Stimulated activated naive B cell treated with anti-CD40 and anti-IgM and Interleukin-4, amounts not matched to agents 10 μg/mL and 1 μg/mL and 100 μg/mL, for 72 hours (primary cell): ENCODE results near the gene TMEM42.

Experiments
- ATAC-seq, 2 donors: fragments of 150-1000 bp; cut with Tn5 transposase; replicated peaks; 2 replicates each; pipeline ENCODE4 v1.10.0; 2021; ENCODE audit warnings: moderate library complexity in 1 of 2
- DNase-seq: peaks from one replicate; pipeline ENCODE4 v3.0.0; 2021
- H3K27ac Mint-ChIP-seq: one replicate; pipeline ENCODE4 v1.8.0; 2022; ENCODE audit warnings: mild to moderate bottlenecking, mixed read lengths
- H3K27me3 Mint-ChIP-seq, 2 donors: one replicate each; pipeline ENCODE4 v1.8.0; 2022; ENCODE audit warnings: mixed read lengths in 2 of 2
- H3K36me3 Mint-ChIP-seq, 2 donors: one replicate each; pipeline ENCODE4 v1.8.0; 2022; ENCODE audit warnings: mixed read lengths in 2 of 2, mild to moderate bottlenecking in 1 of 2
- H3K4me1 Mint-ChIP-seq, 2 donors: one replicate each; pipeline ENCODE4 v1.8.0; 2022; ENCODE audit warnings: mixed read lengths in 2 of 2, mild to moderate bottlenecking in 1 of 2
- H3K4me3 Mint-ChIP-seq, 2 donors: one replicate each; pipeline ENCODE4 v1.8.0; 2022; ENCODE audit warnings: mild to moderate bottlenecking in 2 of 2, mixed read lengths in 2 of 2, moderate library complexity in 1 of 2
- H3K9me3 Mint-ChIP-seq, 2 donors: one replicate each; pipeline ENCODE4 v1.8.0; 2022; ENCODE audit warnings: mixed read lengths in 2 of 2, mild to moderate bottlenecking in 1 of 2

TMEM42 gene

DNA sequence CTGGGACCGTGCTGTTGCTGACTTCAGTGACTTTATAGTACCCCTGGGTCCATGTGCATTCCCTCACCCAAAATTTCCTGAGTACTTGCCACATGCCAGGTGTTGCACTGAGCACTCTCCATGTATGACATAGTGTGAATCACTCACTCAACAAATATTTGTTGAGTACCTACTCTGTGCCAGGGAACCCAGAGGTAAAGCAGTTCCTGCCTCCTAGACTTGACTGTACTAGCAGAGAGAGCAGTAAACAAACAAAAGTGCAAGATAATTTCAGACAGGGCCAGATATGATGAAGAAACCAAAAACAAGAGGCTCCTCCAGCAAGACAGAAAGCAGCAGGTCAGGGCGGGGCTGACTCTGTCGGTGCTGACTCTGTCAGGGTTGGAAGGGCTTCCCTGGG is 24.8 kb downstream of the TMEM42 start:
- Mint-ChIP-seq H3K27ac (no peak overlapping the region), H3K4me1 (peaks cover 4 to 5% of the 10 kb centered on the region in 2 donors)
- no peak for ATAC-seq

DNA sequence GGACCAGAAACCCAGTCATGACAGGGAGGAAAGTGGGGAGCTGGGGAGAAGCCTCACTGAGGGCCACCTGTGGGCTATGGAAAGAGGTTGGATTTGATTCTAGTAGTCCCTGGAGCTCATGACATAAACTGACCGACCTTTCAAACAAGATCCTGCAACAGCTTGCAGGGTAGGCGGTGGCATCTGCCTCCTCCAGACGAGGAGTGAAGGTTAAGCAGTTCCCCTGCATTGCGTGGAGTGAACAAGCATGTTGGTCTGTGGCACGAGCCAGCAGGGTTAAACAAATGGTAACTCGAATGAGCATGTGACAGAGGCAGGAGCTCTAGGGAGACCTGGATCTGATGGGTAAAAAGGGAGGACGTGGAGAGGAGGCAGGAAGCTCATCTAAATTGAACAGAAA is 25.4 kb downstream of the TMEM42 start:
- Mint-ChIP-seq H3K4me3 (no peak overlapping the region), H3K4me1 (peaks cover 4 to 5% of the 10 kb centered on the region in 2 donors), H3K27ac (no peak overlapping the region), H3K9me3 (peaks cover 0 to 1% of the 10 kb centered on the region in 2 donors), H3K36me3 (no peaks in the 10 kb centered on the region), H3K27me3 (peaks cover 26 to 34% of the 10 kb centered on the region in 2 donors)
- DNase-seq (no peak), ATAC-seq (no peak)

More for the DNA sequence above, 24.8 kb downstream of the TMEM42 start:
- Mint-ChIP-seq H3K27me3 (peaks cover 26 to 34% of the 10 kb centered on the region in 2 donors), H3K36me3 (no peaks in the 10 kb centered on the region), H3K9me3 (peaks cover 0 to 1% of the 10 kb centered on the region in 2 donors), H3K4me3 (no peak overlapping the region)
- no peak for DNase-seq

- Mint-ChIP-seq H3K27ac (no peak overlapping the region), H3K4me3 (no peak overlapping the region), H3K9me3 (peaks cover 0 to 3% of the 10 kb centered on the region in 2 donors), H3K36me3 (no peaks in the 10 kb centered on the region), H3K27me3 (peaks cover 13 to 15% of the 10 kb centered on the region in 2 donors), H3K4me1 (peaks cover 4 to 5% of the 10 kb centered on the region in 2 donors)
- DNase-seq (no peak), ATAC-seq (no peak)
Observed at GRCh38 chr3:44890258-44890657, 28.5 kb downstream of the TMEM42 start.

DNA sequence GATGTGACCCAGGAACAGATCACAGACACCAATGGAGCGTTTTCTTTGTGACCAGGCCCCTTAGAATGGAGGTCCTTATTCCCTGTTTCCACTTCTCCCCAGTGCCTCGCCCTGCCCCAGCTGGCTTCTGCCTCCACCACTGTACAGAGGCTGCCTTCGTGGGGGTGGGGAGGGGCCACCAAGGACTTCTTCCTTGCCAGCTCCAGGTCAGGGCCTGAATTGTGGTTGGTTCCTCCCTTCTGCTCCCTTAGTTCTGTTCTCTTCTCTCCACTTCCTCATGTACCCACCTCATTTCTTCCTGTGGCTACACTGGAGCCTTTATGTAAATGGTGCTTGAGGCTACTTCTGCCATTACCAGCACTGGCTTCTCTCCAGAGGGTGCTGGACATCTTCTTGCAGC is 29.1 kb downstream of the TMEM42 start:
- peaks cover 4 to 5% of the 10 kb centered on the region in 2 donors for H3K4me1 Mint-ChIP-seq
- H3K27ac Mint-ChIP-seq, result no peak overlapping the region
- ATAC-seq, result no peak
- peaks cover 0 to 3% of the 10 kb centered on the region in 2 donors for H3K9me3 Mint-ChIP-seq
- peaks cover 7 to 11% of the 10 kb centered on the region in 2 donors for H3K27me3 Mint-ChIP-seq
- H3K36me3 Mint-ChIP-seq, result no peaks in the 10 kb centered on the region
- no peak for DNase-seq
- no peak overlapping the region for H3K4me3 Mint-ChIP-seq

DNA sequence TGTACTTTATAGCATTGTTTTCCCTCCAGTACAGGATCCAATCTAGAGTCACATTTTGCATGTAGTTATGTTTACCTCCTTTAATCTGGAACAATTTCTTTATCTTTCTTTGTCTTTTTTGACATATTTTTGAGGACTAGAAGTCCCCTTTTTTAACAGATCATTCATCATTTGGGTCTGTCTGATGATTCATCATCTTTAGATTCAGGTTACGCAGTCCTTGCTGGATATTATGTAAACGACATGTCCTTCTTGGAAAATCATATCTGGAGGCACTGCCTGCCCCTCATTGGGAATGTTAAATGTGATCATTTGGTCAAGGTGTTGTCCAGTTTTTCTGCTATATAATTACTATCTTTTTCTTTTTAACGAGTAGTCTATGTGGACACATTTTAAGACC is 31.0 kb downstream of the TMEM42 start:
- H3K36me3 Mint-ChIP-seq, result no peaks in the 10 kb centered on the region

DNA sequence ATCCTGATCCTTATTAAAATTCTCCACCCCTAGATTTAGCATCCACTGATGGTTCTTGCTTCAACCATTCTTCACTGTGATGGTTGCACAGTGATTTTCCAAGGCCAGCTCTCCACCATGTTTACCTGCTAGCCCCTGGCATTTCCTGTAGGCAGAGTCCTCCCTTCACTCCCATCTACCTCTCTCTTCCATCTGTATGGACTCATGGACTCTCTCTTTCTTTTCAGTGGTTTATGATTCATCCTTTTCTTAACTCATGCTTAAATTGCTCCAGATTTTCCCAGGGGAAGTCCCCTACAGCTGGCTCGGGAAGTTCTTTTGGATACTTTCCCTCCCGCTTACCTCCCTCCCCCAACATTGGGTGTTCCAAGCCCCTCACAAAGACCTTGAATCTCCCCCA is 31.4 kb downstream of the TMEM42 start:
- Mint-ChIP-seq H3K4me1 (peaks cover 4 to 5% of the 10 kb centered on the region in 2 donors), H3K36me3 (no peaks in the 10 kb centered on the region), H3K27me3 (peaks cover 0 to 3% of the 10 kb centered on the region in 2 donors), H3K4me3 (no peak overlapping the region), H3K9me3 (peaks cover 0 to 3% of the 10 kb centered on the region in 2 donors), H3K27ac (no peak overlapping the region)
- no peak for ATAC-seq
- no peak for DNase-seq

More for the DNA sequence above, 31.0 kb downstream of the TMEM42 start:
- H3K4me3 Mint-ChIP-seq, result no peak overlapping the region
- peaks cover 0 to 3% of the 10 kb centered on the region in 2 donors for H3K27me3 Mint-ChIP-seq
- H3K4me1 Mint-ChIP-seq, result peaks cover 4 to 5% of the 10 kb centered on the region in 2 donors
- DNase-seq (no peak), ATAC-seq (no peak)
- peaks cover 0 to 3% of the 10 kb centered on the region in 2 donors for H3K9me3 Mint-ChIP-seq
- no peak overlapping the region for H3K27ac Mint-ChIP-seq

GRCh38 chr3:44894485-44894884 is 32.8 kb downstream of the TMEM42 start:
- ATAC-seq (no peak), DNase-seq (no peak)
- no peak overlapping the region for H3K27ac Mint-ChIP-seq
- H3K27me3 Mint-ChIP-seq, result peaks cover 8 to 13% of the 10 kb centered on the region in 2 donors
- H3K9me3 Mint-ChIP-seq, result peaks cover 0 to 3% of the 10 kb centered on the region in 2 donors
- H3K36me3 Mint-ChIP-seq, result no peaks in the 10 kb centered on the region
- no peak overlapping the region for H3K4me3 Mint-ChIP-seq
- H3K4me1 Mint-ChIP-seq, result peaks cover 4 to 5% of the 10 kb centered on the region in 2 donors

DNA sequence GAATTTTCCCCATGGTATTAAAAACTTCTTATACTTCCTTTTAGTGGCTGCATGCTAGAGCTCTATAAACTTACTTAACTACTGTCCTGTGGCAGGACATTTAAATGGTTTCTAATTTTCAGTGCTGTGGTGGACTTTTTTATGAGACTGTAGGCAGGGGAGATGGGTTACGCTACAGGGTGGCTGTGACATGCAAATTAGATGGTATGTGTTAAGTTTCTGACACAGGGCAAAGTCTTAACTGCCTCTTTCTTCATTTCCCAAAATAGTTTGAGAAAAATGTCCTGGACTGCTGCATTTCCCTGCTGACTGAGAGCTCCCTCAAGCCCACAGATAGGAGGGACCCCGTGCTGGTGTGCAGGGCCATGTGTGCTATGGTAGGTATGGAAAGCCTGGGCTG is 34.7 kb downstream of the TMEM42 start:
- Mint-ChIP-seq H3K27ac (no peak overlapping the region), H3K4me3 (no peak overlapping the region), H3K36me3 (no peaks in the 10 kb centered on the region), H3K27me3 (peaks cover 24 to 29% of the 10 kb centered on the region in 2 donors), H3K9me3 (peaks cover 0 to 1% of the 10 kb centered on the region in 2 donors), H3K4me1 (no peaks in the 10 kb centered on the region)
- no peak for ATAC-seq
- DNase-seq, result no peak

- Mint-ChIP-seq H3K4me1 (no peaks in the 10 kb centered on the region), H3K27me3 (peaks cover 21 to 37% of the 10 kb centered on the region in 2 donors), H3K9me3 (no peaks in the 10 kb centered on the region), H3K27ac (no peak overlapping the region), H3K4me3 (no peak overlapping the region), H3K36me3 (no peaks in the 10 kb centered on the region)
- DNase-seq (no peak), ATAC-seq (peak in 1 of 2 donors; percentile 29)
Observed at GRCh38 chr3:44899683-44900367, 38.1 kb downstream of the TMEM42 start.

GRCh38 chr3:44902628-44903027 is 40.9 kb downstream of the TMEM42 start:
- ATAC-seq (no peak), DNase-seq (no peak)
- no peak overlapping the region for H3K4me3 Mint-ChIP-seq
- peaks cover 0 to 4% of the 10 kb centered on the region in 2 donors for H3K36me3 Mint-ChIP-seq
- H3K9me3 Mint-ChIP-seq, result peaks cover 3 to 7% of the 10 kb centered on the region in 2 donors
- no peak overlapping the region for H3K27ac Mint-ChIP-seq
- no peaks in the 10 kb centered on the region for H3K4me1 Mint-ChIP-seq
- peaks cover 28 to 37% of the 10 kb centered on the region in 2 donors for H3K27me3 Mint-ChIP-seq

DNA sequence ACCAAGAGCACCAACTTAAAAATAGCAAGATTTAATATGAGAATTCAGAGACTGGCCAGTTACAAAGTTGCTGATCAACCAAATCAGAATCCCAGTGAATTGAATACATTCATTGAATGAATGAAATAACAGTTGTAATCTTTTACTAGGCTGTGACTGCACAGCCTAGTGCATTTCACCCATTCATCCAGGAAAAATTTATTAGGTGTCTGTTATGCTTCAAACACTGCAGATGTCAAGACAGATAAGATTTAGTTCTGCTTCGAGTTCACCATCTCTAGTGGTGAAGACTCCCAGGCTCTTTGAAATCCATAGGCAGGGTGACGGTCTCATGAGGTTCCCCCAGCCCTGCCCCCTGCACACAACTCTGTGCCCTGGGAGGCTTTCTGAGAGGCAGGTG is 41.6 kb downstream of the TMEM42 start:
- Mint-ChIP-seq H3K9me3 (peaks cover 3 to 8% of the 10 kb centered on the region in 2 donors), H3K27ac (no peak overlapping the region), H3K4me1 (no peaks in the 10 kb centered on the region), H3K27me3 (peaks cover 35% of the 10 kb centered on the region in 2 donors), H3K36me3 (peaks cover 0 to 4% of the 10 kb centered on the region in 2 donors), H3K4me3 (no peak overlapping the region)
- ATAC-seq, result no peak
- DNase-seq, result no peak

DNA sequence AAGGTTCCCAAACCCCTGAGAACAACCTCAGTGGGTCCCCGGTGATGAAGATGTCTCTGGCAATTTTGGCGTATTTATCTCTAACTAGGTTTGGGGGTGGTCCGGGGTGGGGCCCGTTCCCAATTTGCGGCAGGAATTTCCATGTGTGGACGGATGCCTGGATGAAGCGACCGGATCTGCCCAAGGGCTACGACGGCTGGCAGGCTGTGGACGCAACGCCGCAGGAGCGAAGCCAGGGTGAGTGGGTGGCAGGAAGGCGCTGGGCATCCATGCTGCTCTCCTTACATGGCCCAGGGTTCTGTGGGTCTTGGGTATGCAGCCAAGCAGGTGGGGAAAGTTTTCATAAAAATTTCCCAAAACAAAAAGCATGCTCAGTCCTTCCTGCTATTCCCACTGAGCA is 42.0 kb downstream of the TMEM42 start:
- DNase-seq, result no peak
- no peak overlapping the region for H3K4me3 Mint-ChIP-seq
- H3K27ac Mint-ChIP-seq, result no peak overlapping the region
- H3K4me1 Mint-ChIP-seq, result no peaks in the 10 kb centered on the region
- H3K9me3 Mint-ChIP-seq, result peaks cover 3 to 8% of the 10 kb centered on the region in 2 donors
- H3K36me3 Mint-ChIP-seq, result peaks cover 0 to 4% of the 10 kb centered on the region in 2 donors
- no peak for ATAC-seq
- H3K27me3 Mint-ChIP-seq, result peaks cover 31 to 35% of the 10 kb centered on the region in 2 donors

GRCh38 chr3:44905446-44906157 is 43.9 kb downstream of the TMEM42 start:
- Mint-ChIP-seq H3K4me3 (no peak overlapping the region), H3K27me3 (peaks cover 22 to 27% of the 10 kb centered on the region in 2 donors), H3K36me3 (peaks cover 0 to 4% of the 10 kb centered on the region in 2 donors), H3K9me3 (peaks cover 3 to 8% of the 10 kb centered on the region in 2 donors), H3K27ac (no peak overlapping the region), H3K4me1 (no peaks in the 10 kb centered on the region)
- ATAC-seq, result no peak
- no peak for DNase-seq

- H3K4me1 Mint-ChIP-seq, result no peaks in the 10 kb centered on the region
- peaks cover 3 to 8% of the 10 kb centered on the region in 2 donors for H3K9me3 Mint-ChIP-seq
- ATAC-seq, result no peak
- H3K27me3 Mint-ChIP-seq, result peaks cover 24 to 25% of the 10 kb centered on the region in 2 donors
- DNase-seq, result no peak
- no peak overlapping the region for H3K4me3 Mint-ChIP-seq
- H3K36me3 Mint-ChIP-seq, result peaks cover 0 to 4% of the 10 kb centered on the region in 2 donors
- no peak overlapping the region for H3K27ac Mint-ChIP-seq
Observed at GRCh38 chr3:44906997-44907396, 45.3 kb downstream of the TMEM42 start.

DNA sequence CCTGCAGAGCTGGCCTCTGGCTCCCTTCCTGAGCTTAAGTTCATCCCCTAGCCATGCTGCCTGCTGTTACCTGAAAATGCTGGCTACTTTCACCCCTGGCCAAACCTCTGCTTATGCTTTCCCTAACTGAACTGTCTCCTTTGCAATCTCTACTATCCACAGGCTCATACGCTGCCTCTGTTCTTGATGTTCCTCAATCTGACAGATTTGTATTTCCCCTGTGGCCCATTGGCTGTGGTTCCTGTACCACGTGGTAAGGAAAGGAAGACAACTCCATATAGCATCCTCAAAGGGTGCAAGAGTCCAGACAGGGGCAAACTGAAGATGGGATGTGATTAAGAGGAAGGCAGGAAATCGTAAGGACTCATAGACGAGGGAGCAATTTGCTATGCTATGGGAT is 45.9 kb downstream of the TMEM42 start:
- H3K27ac Mint-ChIP-seq, result no peak overlapping the region
- ATAC-seq (no peak), DNase-seq (no peak)
- no peaks in the 10 kb centered on the region for H3K4me1 Mint-ChIP-seq
- peaks cover 0 to 4% of the 10 kb centered on the region in 2 donors for H3K36me3 Mint-ChIP-seq
- no peak overlapping the region for H3K4me3 Mint-ChIP-seq
- peaks cover 23 to 24% of the 10 kb centered on the region in 2 donors for H3K27me3 Mint-ChIP-seq
- H3K9me3 Mint-ChIP-seq, result peaks cover 3 to 8% of the 10 kb centered on the region in 2 donors
